ENCODE data around the gene SYNDIG1.

DNA sequence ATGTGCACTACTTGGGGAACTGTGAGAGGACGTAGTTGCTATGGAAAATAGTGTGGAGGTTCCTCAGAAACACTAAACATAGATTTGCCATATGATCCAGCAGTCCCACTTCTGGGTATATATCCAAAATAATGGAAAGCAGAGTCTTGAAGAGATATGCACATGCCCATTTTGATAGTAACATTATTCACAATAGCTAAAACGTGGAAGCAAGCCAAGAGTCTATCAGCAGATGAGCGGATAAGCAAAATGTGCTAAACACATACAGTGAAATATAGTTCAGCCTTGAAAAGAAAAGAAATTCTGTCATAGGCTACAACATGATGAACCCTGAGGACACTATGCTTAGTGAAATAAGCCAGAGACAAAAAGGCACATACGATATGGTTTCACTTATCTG, 11.1 kb downstream of the SYNDIG1 start:
- TF ChIP-seq POLR2AphosphoS5 (IDR thresholded peaks at IDR 0.05; ENCODE audit: borderline replicate concordance, low read depth, low read length): no peak
- TF ChIP-seq FOXP2 (optimal IDR thresholded peaks at IDR 0.05; ENCODE audit: control extremely low read depth, extremely low read length, insufficient read depth): no peak
